Adrenal gland (tissue), 5 donors: Measurements from ENCODE around the gene SP140.

Experiments
- POLR2A ChIP-seq, 2 donors: fragments of 450-650 bp; IDR thresholded peaks; one replicate each; pipeline ENCODE4 v1.6.1; 2017; ENCODE audit warnings: antibody characterized with exemption in 2 of 2, mild to moderate bottlenecking in 2 of 2, moderate library complexity in 1 of 2
- TF ChIP-seq, protein P1 (sequence below), 6 experiments: fragments of 450-650 bp in 4 of 6; fragments of 200-600 bp in 2 of 6; sonication (generic) in 1 of 6; IDR thresholded peaks; 1 replicate in 5 of 6; 2 replicates in 1 of 6; pipeline versions ENCODE4 v1.5.1 to v1.8.0; 2016 to 2021; ENCODE audit warnings: antibody characterized with exemption in 6 of 6, mild to moderate bottlenecking in 2 of 6, moderate library complexity in 1 of 6
- donor health status: DM: no; HTN: no; CAD: no.

DNA sequence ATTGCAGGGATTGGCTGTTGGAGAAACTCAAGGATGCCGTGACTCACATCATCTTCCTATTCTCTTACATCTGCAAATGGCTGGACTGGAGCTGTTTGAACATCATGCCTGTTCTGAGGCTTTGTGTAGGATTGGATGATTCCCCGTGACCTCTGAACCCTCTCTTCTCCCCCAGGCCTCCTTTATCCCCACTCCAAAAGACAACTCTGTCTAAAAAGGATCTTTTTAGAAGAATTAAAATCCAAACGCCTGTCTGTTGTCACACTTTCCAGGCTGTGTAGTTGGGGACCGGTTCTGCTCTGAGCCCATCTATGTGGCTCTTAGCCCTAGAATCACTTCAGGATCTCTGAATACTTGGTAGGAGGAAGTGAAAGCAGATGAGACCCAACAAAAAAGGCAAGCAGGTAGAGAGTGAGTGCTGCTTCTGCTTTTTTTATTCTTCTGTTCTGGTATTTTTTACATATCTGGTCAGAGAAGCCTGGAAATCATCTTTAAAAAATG, 565 bp downstream of the SP140 start:
- TF ChIP-seq POLR2A (IDR thresholded peaks at IDR 0.05) = no peak
- TF ChIP-seq, protein P1, sequence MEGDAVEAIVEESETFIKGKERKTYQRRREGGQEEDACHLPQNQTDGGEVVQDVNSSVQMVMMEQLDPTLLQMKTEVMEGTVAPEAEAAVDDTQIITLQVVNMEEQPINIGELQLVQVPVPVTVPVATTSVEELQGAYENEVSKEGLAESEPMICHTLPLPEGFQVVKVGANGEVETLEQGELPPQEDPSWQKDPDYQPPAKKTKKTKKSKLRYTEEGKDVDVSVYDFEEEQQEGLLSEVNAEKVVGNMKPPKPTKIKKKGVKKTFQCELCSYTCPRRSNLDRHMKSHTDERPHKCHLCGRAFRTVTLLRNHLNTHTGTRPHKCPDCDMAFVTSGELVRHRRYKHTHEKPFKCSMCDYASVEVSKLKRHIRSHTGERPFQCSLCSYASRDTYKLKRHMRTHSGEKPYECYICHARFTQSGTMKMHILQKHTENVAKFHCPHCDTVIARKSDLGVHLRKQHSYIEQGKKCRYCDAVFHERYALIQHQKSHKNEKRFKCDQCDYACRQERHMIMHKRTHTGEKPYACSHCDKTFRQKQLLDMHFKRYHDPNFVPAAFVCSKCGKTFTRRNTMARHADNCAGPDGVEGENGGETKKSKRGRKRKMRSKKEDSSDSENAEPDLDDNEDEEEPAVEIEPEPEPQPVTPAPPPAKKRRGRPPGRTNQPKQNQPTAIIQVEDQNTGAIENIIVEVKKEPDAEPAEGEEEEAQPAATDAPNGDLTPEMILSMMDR (IDR thresholded peaks at IDR 0.05) = no peak
